K562 (cell line): ENCODE data around the gene NUP188. TPM values are rescaled to one million over a fixed set of nuclear protein-coding genes. Genes with fewer than 3 reads are reported as not detected.
A peak's percentile ranks its signal among the peaks of the same experiment; 100 is the strongest.

ENCODE experiments used
- ATAC-seq: fragments of 200-7000 bp; cut with Tn5 transposase; 3 replicates; pipeline ENCODE4 v1.9.1; 2020; ENCODE audit warnings: moderate library complexity
- BruUV-seq: library from RNA; stranded (reverse); fragments of 400-500 nt; replicated peaks from 2 replicates; lab custom pipeline; 2021; lab: Mats Ljungman, UMichigan
- CTCF ChIA-PET: fragments of 300-600 bp; formaldehyde crosslinking; extraction: SDS; loops from one replicate; lab custom pipeline; 2021; ENCODE audit warnings: low intra/inter-chr PET ratio; lab: Yijun Ruan, JAX
- POLR2A ChIA-PET: fragments of 300-600, 350-650 bp; sonication (Branson Sonifier 250); formaldehyde crosslinking; extraction: SDS; loops from one replicate; lab custom pipeline; 2021; ENCODE audit warnings: antibody characterized with exemption, inconsistent platforms; lab: Yijun Ruan, JAX
- DNase-seq, 4 experiments: peaks; one replicate each; pipeline versions ENCODE4 v3.0.0 to v3.0.0-alpha.2; 2011 to 2018; ENCODE audit warnings: low spot score in 3 of 4, mixed read lengths in 3 of 4; ENCODE audit errors: extremely low read depth in 1 of 4
- FAIRE-seq: peaks from 2 replicates; lab custom pipeline; 2011; peaks lifted over from hg19 to GRCh38; lab: Jason Lieb, UNC
- H2AFZ ChIP-seq: 2 replicates; pipeline ENCODE4 v1.6.0; 2011; ENCODE audit warnings: low read depth, low read length, control low read depth, inconsistent platforms
- H3K27ac ChIP-seq: fragments of 200-600 bp; 3 replicates; pipeline ENCODE4 v1.8.0; 2011; ENCODE audit warnings: low read depth, mild to moderate bottlenecking, control low read depth, inconsistent platforms, low read length, moderate library complexity, mixed read lengths; ENCODE audit errors: extremely low read depth
- H3K27me3 ChIP-seq, 2 experiments: fragments of 300-600 bp in 1 of 2; 2 replicates in 1 of 2; 3 replicates in 1 of 2; pipeline versions ENCODE4 v1.6.0 to v1.8.0; 2011; ENCODE audit warnings: inconsistent platforms in 2 of 2, low read length in 2 of 2, mild to moderate bottlenecking in 1 of 2, mixed read lengths in 1 of 2, moderate library complexity in 1 of 2; ENCODE audit not compliant: control insufficient read depth in 2 of 2, insufficient read depth in 2 of 2
- H3K36me3 ChIP-seq: fragments of 300-600 bp; 3 replicates; pipeline ENCODE4 v1.8.0; 2011; ENCODE audit warnings: mild to moderate bottlenecking, low read length, inconsistent platforms; ENCODE audit not compliant: control insufficient read depth, insufficient read depth
- H3K4me1 ChIP-seq, 2 experiments: fragments of 200-600 bp in 1 of 2; replicated peaks in 1 of 2; 2 replicates in 1 of 2; 3 replicates in 1 of 2; pipeline versions ENCODE4 v1.5.1 to v1.8.0; 2011; ENCODE audit warnings: inconsistent platforms in 2 of 2, low read length in 2 of 2, mild to moderate bottlenecking in 1 of 2, mixed read lengths in 1 of 2, moderate library complexity in 1 of 2; ENCODE audit not compliant: control insufficient read depth in 2 of 2, insufficient read depth in 2 of 2
- H3K4me2 ChIP-seq: 2 replicates; pipeline ENCODE4 v1.6.1; 2011; ENCODE audit warnings: low read length, control low read depth, inconsistent platforms, mixed read lengths; ENCODE audit not compliant: insufficient read depth
- H3K4me3 ChIP-seq: fragments of 200-600 bp; sonication (generic), shearing (Covaris generic); 2 replicates; pipeline ENCODE4 v1.5.1; 2016; ENCODE audit warnings: control low read depth, inconsistent platforms
- H3K79me2 ChIP-seq: fragments of 200-600 bp; 3 replicates; pipeline ENCODE4 v1.8.0; 2011; ENCODE audit warnings: low read length, inconsistent platforms; ENCODE audit not compliant: control insufficient read depth, insufficient read depth
- H3K9ac ChIP-seq, 2 experiments: 2 replicates each; pipeline versions ENCODE4 v1.6.0 to v1.6.1; 2011; ENCODE audit warnings: low read depth in 2 of 2, low read length in 2 of 2, control low read depth in 1 of 2, inconsistent platforms in 1 of 2, mild to moderate bottlenecking in 1 of 2, mixed read lengths in 1 of 2; ENCODE audit not compliant: insufficient read depth in 1 of 2
- H3K9me1 ChIP-seq: one replicate; pipeline ENCODE4 v1.6.0; 2011; ENCODE audit warnings: inconsistent platforms, mild to moderate bottlenecking, low read length, moderate library complexity; ENCODE audit not compliant: control insufficient read depth, insufficient read depth
- H3K9me3 ChIP-seq: replicated peaks from 2 replicates; pipeline ENCODE4 v1.5.1; 2011; ENCODE audit warnings: low read depth, low read length, inconsistent platforms; ENCODE audit not compliant: control insufficient read depth, insufficient read depth
- H4K20me1 ChIP-seq: replicated peaks from 2 replicates; pipeline ENCODE4 v1.6.1; 2011; ENCODE audit warnings: low read length, inconsistent platforms, mixed read lengths; ENCODE audit not compliant: control insufficient read depth, insufficient read depth
- CEBPB ChIP-seq: fragments of 450-650 bp; IDR thresholded peaks from 2 replicates; pipeline ENCODE4 v1.6.1; 2016; ENCODE audit warnings: missing genetic modification characterization, missing compliant biosample characterization
- FIP1L1 ChIP-seq: fragments of 200-400 bp; formaldehyde crosslinking; IDR thresholded peaks from 2 replicates; pipeline ENCODE4 v1.6.1; 2018; ENCODE audit warnings: mild to moderate bottlenecking, low read depth, low read length; ENCODE audit not compliant: poor library complexity, severe bottlenecking
- HCFC1 ChIP-seq: IDR thresholded peaks from 2 replicates; pipeline ENCODE4 v1.6.1; 2012; ENCODE audit warnings: low read depth, low read length, improper control_type of control experiment
- L3MBTL2 ChIP-seq: fragments of 450-650 bp; IDR thresholded peaks from 2 replicates; pipeline ENCODE4 v1.6.1; 2016; ENCODE audit warnings: mild to moderate bottlenecking, moderate library complexity
- MITF ChIP-seq: IDR thresholded peaks from 2 replicates; pipeline ENCODE4 v1.6.1; 2014; ENCODE audit warnings: antibody characterized with exemption
- NFATC3 ChIP-seq: fragments of 450-650 bp; IDR thresholded peaks from 2 replicates; pipeline ENCODE4 v1.6.1; 2017; ENCODE audit warnings: mild to moderate bottlenecking
- NFIC ChIP-seq: fragments of 450-650 bp; IDR thresholded peaks from 2 replicates; pipeline ENCODE4 v1.6.1; 2017; ENCODE audit warnings: mild to moderate bottlenecking, inconsistent platforms
- POLR2AphosphoS5 ChIP-seq: IDR thresholded peaks from 2 replicates; pipeline ENCODE4 v1.6.1; 2011; ENCODE audit warnings: mild to moderate bottlenecking, low read depth, low read length, moderate library complexity; ENCODE audit not compliant: control insufficient read depth, insufficient read depth
- SMARCB1 ChIP-seq: IDR thresholded peaks from 2 replicates; pipeline ENCODE4 v1.6.1; 2011; ENCODE audit warnings: improper control_type of control experiment, low read depth; ENCODE audit not compliant: insufficient read length
- TRIM24 ChIP-seq, 2 experiments: fragments of 450-650 bp; IDR thresholded peaks; 2 replicates each; pipeline ENCODE4 v1.6.1; 2016
- ZNF354B ChIP-seq: fragments of 250-450 bp; sonication (Bioruptor Pico); IDR thresholded peaks from 2 replicates; pipeline ENCODE4 v1.4.0; 2020
- WGBS: fragments of 100-300 bp; shearing (Covaris generic); methylation state at CpG from one replicate; pipeline ENCODE4 v1.1.6; 2016; ENCODE audit warnings: low coverage, mixed read lengths; ENCODE audit not compliant: insufficient coverage; ENCODE audit errors: missing lambda C conversion rate; 5-methylcytosine and 5-hydroxymethylcytosine counted together
- in situ Hi-C: fragments of 300-500 bp; cut with MboI; formaldehyde crosslinking; loops from 4 replicates; pipeline ENCODE4 v1.15.0; 2018; ENCODE audit warnings: inconsistent platforms, mixed read lengths
- intact Hi-C: fragments of 100-400 bp; cut with micrococcal nuclease; formaldehyde crosslinking; loops from 2 replicates; pipeline ENCODE4 v1.14.2; 2022
- polyA plus RNA-seq, 8 experiments: library from polyadenylated mRNA; depleted of rRNA in 4 of 8; stranded (reverse) in 5 of 8; unstranded in 3 of 8; fragments of >200 nt; fragmentation: Nextera tagmentation in 2 of 8; fragmentation: Illumina TruSeq in 1 of 8; extraction: Ambion mirVana in 2 of 8; extraction: Trizol in 1 of 8; gene quantifications; 2 replicates each; pipeline versions ENCODE4 v1.2.1 to v1.2.3, GENCODE V29; 2011 to 2014; ENCODE audit warnings: inconsistent platforms in 1 of 8, missing spikeins in 1 of 8
- total RNA-seq, 7 experiments: library from RNA; depleted of rRNA in 6 of 7; stranded (reverse); fragments of >200 nt in 6 of 7; fragmentation: Illumina TruSeq in 2 of 7; extraction: Trizol in 2 of 7; gene quantifications; 2 replicates each; pipeline versions ENCODE4 v1.2.1 to v1.2.3, GENCODE V29; 2011 to 2021; ENCODE audit warnings: low replicate concordance in 1 of 7

The NUP188 gene
- total and polyA plus RNA-seq, 9 of the 15 experiments (the other 6 are each of a cell fraction or from before 2014, with no cell fraction given), result 11.7 to 135 (median 70.6) TPM

GRCh38 chr9:128928624-128929023 is 18.9 kb upstream of the NUP188 start:
- ATAC-seq (no peak), DNase-seq (no peak), FAIRE-seq (no peak)
- peak overlapping the region in 1 of 2 experiments; percentile 9; a peak in 1 of 4 replicates for H3K9ac ChIP-seq
- H3K4me3 ChIP-seq, result no peak overlapping the region
- H2AFZ ChIP-seq, result no peak overlapping the region
- POLR2A ChIA-PET, result interaction anchor here (0.6 to 0.9 kb wide), 3 partner anchors 16 to 226 kb away, joined by 3 read pairs; partner anchors contain the start of gene PKN3
- H4K20me1 ChIP-seq, result no peaks in the 10 kb centered on the region
- H3K4me1 ChIP-seq, result peaks cover 4 to 10% of the 10 kb centered on the region in 2 experiments; a peak in 4 of 5 replicates
- CTCF ChIA-PET, result interaction anchor here (1.1 to 2.1 kb wide), 3 partner anchors 65 to 196 kb away, joined by 4 to 15 read pairs (median 14); no protein-coding TSS in a partner anchor
- intact Hi-C loops, result loop anchor here (1.0 kb wide), 2 partner anchors 65 to 195 kb away; no protein-coding TSS in a partner anchor
- H3K27me3 ChIP-seq, result no peaks in the 10 kb centered on the region; a peak in 1 of 5 replicates
- H3K27ac ChIP-seq, result no peak overlapping the region
- H3K9me3 ChIP-seq, result no peaks in the 10 kb centered on the region
- in situ Hi-C loops, result loop anchor here (5.0 kb wide), 2 partner anchors 66 to 196 kb away; no protein-coding TSS in a partner anchor
- no peak overlapping the region for H3K4me2 ChIP-seq
- H3K79me2 ChIP-seq, result no peaks in the 10 kb centered on the region
- no peaks in the 10 kb centered on the region for H3K9me1 ChIP-seq
- H3K36me3 ChIP-seq, result no peaks in the 10 kb centered on the region
- BruUV-seq, result no TSS peak
- WGBS, result 44% methylated on average over 2 of the region's 2 CpGs
- peak; percentile 19; the same call in 1 of the 2 replicates for TF ChIP-seq NFIC
- TF ChIP-seq FIP1L1, result no peak

DNA sequence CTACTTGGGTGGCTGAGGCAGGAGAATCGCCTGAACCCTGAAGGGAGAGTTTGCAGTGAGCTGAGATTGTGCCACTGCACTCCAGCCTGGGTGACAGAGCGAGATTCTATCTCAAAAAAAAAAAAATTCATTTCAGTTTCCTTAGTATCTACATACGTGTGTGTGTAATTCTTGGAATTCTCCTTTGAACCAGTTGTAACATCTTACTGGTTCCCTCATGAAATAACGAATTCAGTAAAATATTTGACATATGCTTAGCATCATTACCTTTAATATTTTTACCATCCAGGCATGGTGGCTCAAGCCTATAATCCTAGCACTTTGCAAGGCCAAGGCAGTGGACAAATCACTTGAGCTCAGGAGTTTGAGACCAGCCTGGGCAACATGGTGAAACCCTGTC is 17.9 kb upstream of the NUP188 start:
- H3K9me1 ChIP-seq, result no peaks in the 10 kb centered on the region
- BruUV-seq, result no TSS peak
- TF ChIP-seq HCFC1 (no peak), L3MBTL2 (no peak), MITF (no peak), POLR2AphosphoS5 (no peak), TRIM24 (IDR thresholded peaks at IDR 0.05) (no peak), ZNF354B (CRISPR knock-in tag) (no peak), FIP1L1 (no peak), NFATC3 (no peak), SMARCB1 (no peak), CEBPB (tag) (no peak)
- H3K27ac ChIP-seq, result no peak overlapping the region
- no peak overlapping the region for H3K4me2 ChIP-seq
- ChIA-PET CTCF (interaction anchor here (1.0 to 1.3 kb wide), 2 partner anchors 78 to 227 kb away, joined by 3 read pairs; partner anchors contain the start of gene PKN3), POLR2A (interaction anchor here (0.6 to 0.9 kb wide), 4 partner anchors 8 to 227 kb away, joined by 3 to 4 read pairs (median 3); partner anchors contain the start of gene PKN3)
- DNase-seq (no peak), ATAC-seq (no peak), FAIRE-seq (peak; percentile 46)
- no peaks in the 10 kb centered on the region; a peak in 1 of 5 replicates for H3K27me3 ChIP-seq
- H3K36me3 ChIP-seq, result no peaks in the 10 kb centered on the region
- H3K9me3 ChIP-seq, result no peaks in the 10 kb centered on the region
- H4K20me1 ChIP-seq, result no peaks in the 10 kb centered on the region
- in situ Hi-C loops (loop anchor here (5.0 kb wide), 2 partner anchors 67 to 197 kb away; no protein-coding TSS in a partner anchor), intact Hi-C loops (no loop called here)
- no peak overlapping the region for H3K4me3 ChIP-seq
- 43% methylated on average over 4 of the region's 4 CpGs for WGBS
- no peak overlapping the region for H2AFZ ChIP-seq
- no peaks in the 10 kb centered on the region for H3K79me2 ChIP-seq
- peaks cover 4 to 10% of the 10 kb centered on the region in 2 experiments; a peak in 4 of 5 replicates for H3K4me1 ChIP-seq
- no peak overlapping the region; a peak in 1 of 4 replicates for H3K9ac ChIP-seq
